HG02870 (cell line): ENCODE results near the gene ICA1L.
"Not testable (repeated sequence)": the region's sequence is repeated elsewhere in the genome, so short reads cannot be mapped to it uniquely, and the experiment has no call there.

Source experiments
- ATAC-seq: cut with Tn5 transposase; IDR thresholded peaks from one replicate; pipeline ENCODE4 v1.9.1; 2021; ENCODE audit warnings: mild to moderate bottlenecking, moderate library complexity; ENCODE audit not compliant: unreplicated experiment

The ICA1L gene

GRCh38 chr2:202847693-202848524 is 23.7 kb downstream of the ICA1L start:
- ATAC-seq = peak; percentile 80

- no peak for ATAC-seq
Measured at GRCh38 chr2:202844656-202845055, 26.9 kb downstream of the ICA1L start.

- ATAC-seq = no peak
Measured at GRCh38 chr2:202842690-202843089, 28.9 kb downstream of the ICA1L start.

GRCh38 chr2:202841090-202841867 is 30.3 kb downstream of the ICA1L start:
- no peak for ATAC-seq

GRCh38 chr2:202831242-202832220 is 40.0 kb downstream of the ICA1L start:
- no peak for ATAC-seq

GRCh38 chr2:202824901-202825300 is 46.7 kb downstream of the ICA1L start:
- no peak for ATAC-seq

GRCh38 chr2:202822411-202822810 is 49.2 kb downstream of the ICA1L start:
- no peak for ATAC-seq

- no peak for ATAC-seq
Measured at GRCh38 chr2:202821206-202822160, 50.1 kb downstream of the ICA1L start.

GRCh38 chr2:202818321-202818720 is 53.2 kb downstream of the ICA1L start:
- no peak for ATAC-seq

GRCh38 chr2:202817771-202818170 is 53.8 kb downstream of the ICA1L start:
- ATAC-seq = no peak

- ATAC-seq = no peak
Measured at GRCh38 chr2:202815548-202816360, 55.8 kb downstream of the ICA1L start.

GRCh38 chr2:202814226-202814625 is 57.3 kb downstream of the ICA1L start:
- ATAC-seq = no peak

- ATAC-seq = no peak
Measured at GRCh38 chr2:202813387-202813786, 58.2 kb downstream of the ICA1L start.

GRCh38 chr2:202808754-202809153 is 62.8 kb downstream of the ICA1L start:
- no peak for ATAC-seq

- not testable (repeated sequence) for ATAC-seq
Measured at GRCh38 chr2:202807431-202808138, 64.0 kb downstream of the ICA1L start.

GRCh38 chr2:202805911-202806310 is 65.7 kb downstream of the ICA1L start:
- not testable (repeated sequence) for ATAC-seq

- no peak for ATAC-seq
Measured at GRCh38 chr2:202797944-202798343, 73.6 kb downstream of the ICA1L start.

GRCh38 chr2:202790676-202791075 is 80.9 kb downstream of the ICA1L start:
- no peak for ATAC-seq
